DND-41 (cell line): ENCODE data around the gene SERPINA5.

Source experiments
- ATAC-seq: fragments of 200-7000 bp; cut with Tn5 transposase; 3 replicates; pipeline ENCODE4 v1.9.1; 2021; ENCODE audit warnings: low read depth; ENCODE audit not compliant: insufficient read depth
- DNase-seq: peaks from one replicate; pipeline ENCODE4 v3.0.0-alpha.2; 2020
- H2AFZ ChIP-seq: 2 replicates; pipeline ENCODE4 v1.6.0; 2012; ENCODE audit warnings: low read depth, low read length
- H3K27ac ChIP-seq: 2 replicates; pipeline ENCODE4 v1.5.1; 2012; ENCODE audit warnings: low read length, inconsistent platforms
- H3K27me3 ChIP-seq: fragments of 200-600 bp; sonication (generic); 2 replicates; pipeline ENCODE4 v1.6.0; 2012; ENCODE audit warnings: low read length, mild to moderate bottlenecking, inconsistent platforms; ENCODE audit not compliant: insufficient read depth, poor library complexity
- H3K36me3 ChIP-seq: 2 replicates; pipeline ENCODE4 v1.5.1; 2012; ENCODE audit warnings: low read length, inconsistent platforms; ENCODE audit not compliant: insufficient read depth
- H3K4me1 ChIP-seq: 2 replicates; pipeline ENCODE4 v1.5.1; 2012; ENCODE audit warnings: mild to moderate bottlenecking, low read length; ENCODE audit not compliant: insufficient read depth
- H3K4me2 ChIP-seq: 2 replicates; pipeline ENCODE4 v1.6.0; 2012; ENCODE audit warnings: mild to moderate bottlenecking, moderate library complexity, low read length, inconsistent platforms; ENCODE audit not compliant: insufficient read depth
- H3K4me3 ChIP-seq, 2 experiments: fragments of 200-600 bp in 1 of 2; shearing (Covaris generic) in 1 of 2; 2 replicates each; pipeline ENCODE4 v1.5.1; 2012 to 2016; ENCODE audit warnings: inconsistent platforms in 2 of 2, low read length in 2 of 2, mild to moderate bottlenecking in 2 of 2, low read depth in 1 of 2, moderate library complexity in 1 of 2
- H3K79me2 ChIP-seq: 2 replicates; pipeline ENCODE4 v1.6.0; 2012; ENCODE audit warnings: low read length, inconsistent platforms; ENCODE audit not compliant: insufficient read depth
- H3K9ac ChIP-seq: 2 replicates; pipeline ENCODE4 v1.6.0; 2012; ENCODE audit warnings: low read depth, mild to moderate bottlenecking, inconsistent platforms, low read length, moderate library complexity
- H3K9me3 ChIP-seq: 2 replicates; pipeline ENCODE4 v1.5.1; 2012; ENCODE audit warnings: low read length, moderate library complexity, mild to moderate bottlenecking, inconsistent platforms; ENCODE audit not compliant: insufficient read depth, severe bottlenecking
- H4K20me1 ChIP-seq: 2 replicates; pipeline ENCODE4 v1.6.0; 2012; ENCODE audit warnings: low read length; ENCODE audit not compliant: insufficient read depth
- CTCF ChIP-seq: IDR thresholded peaks from 2 replicates; pipeline ENCODE4 v1.5.1; 2012; ENCODE audit warnings: borderline replicate concordance, low read length, moderate library complexity, mild to moderate bottlenecking; ENCODE audit not compliant: poor library complexity, severe bottlenecking; ENCODE audit errors: extremely low read depth
- EZH2 ChIP-seq: IDR thresholded peaks from 3 replicates; pipeline ENCODE4 v1.6.1; 2012; ENCODE audit warnings: borderline replicate concordance, low read depth, mild to moderate bottlenecking, moderate library complexity, low read length, inconsistent platforms; ENCODE audit not compliant: severe bottlenecking

SERPINA5 gene

GRCh38 chr14:94621358-94622134 is 40.3 kb downstream of the SERPINA5 start:
- H3K36me3 ChIP-seq = no peaks in the 10 kb centered on the region
- H4K20me1 ChIP-seq = no peaks in the 10 kb centered on the region
- no peak overlapping the region for H3K4me2 ChIP-seq
- no peak overlapping the region for H3K9ac ChIP-seq
- TF ChIP-seq EZH2 (no peak), CTCF (no peak)
- no peak overlapping the region for H2AFZ ChIP-seq
- H3K27ac ChIP-seq = no peak overlapping the region
- no peak for DNase-seq
- no peaks in the 10 kb centered on the region for H3K79me2 ChIP-seq
- H3K27me3 ChIP-seq = no peaks in the 10 kb centered on the region
- peaks cover 18% of the 10 kb centered on the region for H3K9me3 ChIP-seq
- H3K4me1 ChIP-seq = no peaks in the 10 kb centered on the region
- no peak overlapping the region for H3K4me3 ChIP-seq
- ATAC-seq = no peak

- Histone ChIP-seq H3K4me3 (no peak overlapping the region), H3K27me3 (no peaks in the 10 kb centered on the region), H3K9ac (no peak overlapping the region), H2AFZ (no peak overlapping the region), H3K4me2 (no peak overlapping the region), H4K20me1 (no peaks in the 10 kb centered on the region), H3K9me3 (peaks cover 15% of the 10 kb centered on the region), H3K36me3 (no peaks in the 10 kb centered on the region), H3K27ac (no peak overlapping the region), H3K79me2 (no peaks in the 10 kb centered on the region), H3K4me1 (no peaks in the 10 kb centered on the region)
- no peak for ATAC-seq
- TF ChIP-seq CTCF (no peak), EZH2 (no peak)
- DNase-seq = no peak
Measured at GRCh38 chr14:94622653-94623421, 41.6 kb downstream of the SERPINA5 start.

GRCh38 chr14:94623422-94623809 is 42.2 kb downstream of the SERPINA5 start:
- H3K36me3 ChIP-seq = no peaks in the 10 kb centered on the region
- no peak for ATAC-seq

More at GRCh38 chr14:94623422-94623809, 42.2 kb downstream of the SERPINA5 start:
- H3K9me3 ChIP-seq = peaks cover 9% of the 10 kb centered on the region
- H2AFZ ChIP-seq = no peak overlapping the region
- TF ChIP-seq CTCF (no peak), EZH2 (no peak)
- H3K9ac ChIP-seq = no peak overlapping the region
- DNase-seq = no peak
- H3K27me3 ChIP-seq = no peaks in the 10 kb centered on the region
- no peaks in the 10 kb centered on the region for H3K4me1 ChIP-seq
- no peak overlapping the region for H3K4me3 ChIP-seq
- no peaks in the 10 kb centered on the region for H3K79me2 ChIP-seq
- H3K4me2 ChIP-seq = no peak overlapping the region
- H3K27ac ChIP-seq = no peak overlapping the region
- no peaks in the 10 kb centered on the region for H4K20me1 ChIP-seq
